SJSA1 (cell line): Measurements from ENCODE around the gene ZNF280C. TPM values are rescaled to one million over a fixed set of nuclear protein-coding genes. Genes with fewer than 3 reads are reported as not detected.

ENCODE experiments used
- DNase-seq, 2 experiments: peaks; one replicate each; pipeline ENCODE4 v3.0.0-alpha.2; 2015 to 2020; ENCODE audit warnings: low spot score in 2 of 2, low read depth in 1 of 2
- H3K27ac ChIP-seq: fragments of 250-450 bp; sonication (Bioruptor Pico); 2 replicates; pipeline ENCODE4 v1.5.1; 2020; ENCODE audit warnings: mild to moderate bottlenecking, moderate library complexity
- H3K27me3 ChIP-seq: fragments of 250-450 bp; sonication (Bioruptor Pico); replicated peaks from 2 replicates; pipeline ENCODE4 v1.5.1; 2020; ENCODE audit warnings: mild to moderate bottlenecking, moderate library complexity
- H3K36me3 ChIP-seq: fragments of 250-450 bp; sonication (Bioruptor Pico); 2 replicates; pipeline ENCODE4 v1.5.1; 2020; ENCODE audit warnings: mild to moderate bottlenecking
- H3K4me1 ChIP-seq: fragments of 250-450 bp; sonication (Bioruptor Pico); replicated peaks from 2 replicates; pipeline ENCODE4 v1.6.1; 2021; ENCODE audit warnings: mild to moderate bottlenecking
- H3K4me3 ChIP-seq: fragments of 250-450 bp; sonication (Bioruptor Pico); 2 replicates; pipeline ENCODE4 v1.5.1; 2020; ENCODE audit warnings: mild to moderate bottlenecking
- H3K9me3 ChIP-seq: fragments of 250-450 bp; sonication (Bioruptor Pico); replicated peaks from 2 replicates; pipeline ENCODE4 v1.5.1; 2020; ENCODE audit warnings: mild to moderate bottlenecking
- total RNA-seq: library from RNA; depleted of rRNA; stranded (reverse); fragments of >200 nt; shearing (Covaris generic); gene quantifications from 2 replicates; pipeline ENCODE4 v1.2.3, GENCODE V29; 2014; rRNA removed

ZNF280C gene, protein sequence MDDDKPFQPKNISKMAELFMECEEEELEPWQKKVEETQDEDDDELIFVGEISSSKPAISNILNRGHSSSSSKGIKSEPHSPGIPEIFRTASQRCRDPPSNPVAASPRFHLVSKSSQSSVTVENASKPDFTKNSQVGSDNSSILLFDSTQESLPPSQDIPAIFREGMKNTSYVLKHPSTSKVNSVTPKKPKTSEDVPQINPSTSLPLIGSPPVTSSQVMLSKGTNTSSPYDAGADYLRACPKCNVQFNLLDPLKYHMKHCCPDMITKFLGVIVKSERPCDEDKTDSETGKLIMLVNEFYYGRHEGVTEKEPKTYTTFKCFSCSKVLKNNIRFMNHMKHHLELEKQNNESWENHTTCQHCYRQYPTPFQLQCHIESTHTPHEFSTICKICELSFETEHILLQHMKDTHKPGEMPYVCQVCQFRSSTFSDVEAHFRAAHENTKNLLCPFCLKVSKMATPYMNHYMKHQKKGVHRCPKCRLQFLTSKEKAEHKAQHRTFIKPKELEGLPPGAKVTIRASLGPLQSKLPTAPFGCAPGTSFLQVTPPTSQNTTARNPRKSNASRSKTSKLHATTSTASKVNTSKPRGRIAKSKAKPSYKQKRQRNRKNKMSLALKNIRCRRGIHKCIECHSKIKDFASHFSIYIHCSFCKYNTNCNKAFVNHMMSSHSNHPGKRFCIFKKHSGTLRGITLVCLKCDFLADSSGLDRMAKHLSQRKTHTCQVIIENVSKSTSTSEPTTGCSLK
- 5.0 and 8.3 TPM in 2 replicates for total RNA-seq

DNA sequence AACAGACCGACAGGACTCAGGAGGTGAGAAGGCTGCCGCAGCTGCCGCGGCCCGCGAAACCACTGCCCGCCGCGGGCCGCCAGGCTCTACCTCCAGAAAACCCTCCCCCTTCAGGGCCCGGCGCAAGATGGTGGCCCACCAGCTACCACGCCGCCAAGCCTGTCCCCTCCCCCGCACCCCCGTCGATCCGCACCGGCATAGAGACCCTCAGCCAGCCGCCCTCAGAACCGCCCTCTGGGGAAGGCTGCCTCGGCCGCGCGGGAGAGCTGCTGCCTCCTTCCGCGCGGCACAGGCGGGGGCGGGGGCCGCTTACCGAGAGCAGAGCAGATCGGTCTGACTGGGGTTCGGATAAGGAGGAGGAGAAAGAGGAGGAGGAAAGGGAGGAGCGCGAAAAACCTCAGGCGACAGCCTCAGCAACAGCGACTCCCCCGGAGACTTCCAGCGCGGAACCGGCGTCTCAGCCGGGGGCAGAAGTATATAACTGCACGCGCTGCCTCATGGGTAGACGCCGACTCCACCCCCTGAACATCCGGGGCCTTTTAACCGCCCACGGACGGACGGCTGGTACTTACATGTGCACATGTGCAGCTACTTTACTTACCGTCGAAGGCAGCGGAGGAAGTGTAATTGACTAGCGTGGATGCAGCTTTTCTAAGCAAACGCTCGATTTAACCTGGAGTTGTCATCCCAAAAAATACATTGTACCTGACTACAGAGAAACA, at the start of gene ZNF280C:
ZNF280C (minus strand) TSS at position 451 of the 722 bp plus-strand sequence. CDS start 8,450 bp downstream, outside the sequence.
- H3K9me3 ChIP-seq, result no peaks in the 10 kb centered on the region

DNA sequence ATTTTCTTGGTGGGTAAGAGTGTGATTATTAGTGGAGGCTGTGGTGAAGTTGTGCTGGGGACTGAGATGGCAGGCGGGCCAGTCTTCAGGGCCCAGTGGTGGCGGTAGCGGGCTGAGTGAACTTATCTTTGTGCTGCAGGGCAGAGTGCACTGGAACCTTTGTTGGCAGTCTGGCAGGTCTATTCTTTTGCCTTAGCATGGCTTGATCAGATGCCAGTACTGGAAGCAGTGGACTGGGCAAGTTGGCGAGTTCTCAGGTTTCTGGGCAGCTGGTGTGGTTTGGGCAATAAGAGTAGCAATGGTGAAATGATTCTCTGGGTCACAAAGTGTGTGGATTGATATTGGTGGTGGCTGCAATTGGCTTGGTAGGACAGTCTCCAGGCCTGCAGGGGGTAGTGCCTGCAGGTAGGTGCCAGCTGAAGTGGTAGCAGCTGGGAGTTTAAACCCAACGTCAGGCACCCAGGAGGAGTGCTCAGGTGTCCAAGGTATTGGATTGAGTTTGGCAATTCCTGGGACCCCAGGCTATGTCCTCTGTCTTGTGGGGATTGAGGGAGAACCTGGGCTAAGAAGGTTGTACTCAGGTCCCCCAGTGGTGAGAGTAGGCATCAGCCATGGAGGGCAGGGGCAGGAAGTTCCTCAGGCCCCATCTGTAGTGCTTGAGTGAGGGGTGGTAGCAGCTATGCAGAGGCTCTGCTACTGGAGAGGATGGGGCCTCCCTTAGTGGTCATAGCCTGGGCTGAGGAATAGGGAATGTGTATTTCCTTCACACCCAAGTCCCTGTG, 36.1 kb upstream of the ZNF280C start:
- no peaks in the 10 kb centered on the region for H3K9me3 ChIP-seq
- H3K27ac ChIP-seq, result no peak overlapping the region
- H3K27me3 ChIP-seq, result no peaks in the 10 kb centered on the region
- H3K36me3 ChIP-seq, result no peaks in the 10 kb centered on the region
- DNase-seq, result no peak
- H3K4me3 ChIP-seq, result no peak overlapping the region
- no peaks in the 10 kb centered on the region for H3K4me1 ChIP-seq

More for the DNA sequence above, at the start of gene ZNF280C:
- no peaks in the 10 kb centered on the region for H3K36me3 ChIP-seq
- no peaks in the 10 kb centered on the region; the same call in 1 of the 2 replicates for H3K4me1 ChIP-seq
- peak within 1 kb of the TSS; percentile 64 for H3K27ac ChIP-seq
- peak within 1 kb of the TSS; percentile 68 for H3K4me3 ChIP-seq
- DNase-seq, result peak; percentile 90 to 93
- no peaks in the 10 kb centered on the region for H3K27me3 ChIP-seq

DNA sequence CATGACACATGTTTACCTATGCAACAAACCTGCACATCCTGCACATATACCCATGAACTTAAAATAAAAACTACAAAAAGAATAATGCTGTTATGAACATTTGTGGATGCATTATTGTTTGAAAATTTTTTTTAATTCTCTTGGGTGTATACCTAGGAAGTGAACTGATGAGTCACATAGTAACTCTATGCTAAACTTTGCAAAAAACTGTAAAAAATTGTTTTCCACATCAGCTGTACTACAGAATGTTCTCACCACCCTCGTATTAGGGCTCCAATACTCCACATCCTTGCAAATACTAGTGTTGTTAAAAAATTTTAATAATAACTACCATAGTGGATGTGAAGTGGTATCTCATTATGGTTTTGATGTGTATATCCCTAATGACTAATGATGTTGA, 33.3 kb upstream of the ZNF280C start:
- H3K36me3 ChIP-seq, result no peaks in the 10 kb centered on the region
- H3K27me3 ChIP-seq, result no peaks in the 10 kb centered on the region
- H3K9me3 ChIP-seq, result no peaks in the 10 kb centered on the region
- H3K27ac ChIP-seq, result no peak overlapping the region
- DNase-seq, result no peak
- H3K4me3 ChIP-seq, result no peak overlapping the region
- H3K4me1 ChIP-seq, result no peaks in the 10 kb centered on the region

DNA sequence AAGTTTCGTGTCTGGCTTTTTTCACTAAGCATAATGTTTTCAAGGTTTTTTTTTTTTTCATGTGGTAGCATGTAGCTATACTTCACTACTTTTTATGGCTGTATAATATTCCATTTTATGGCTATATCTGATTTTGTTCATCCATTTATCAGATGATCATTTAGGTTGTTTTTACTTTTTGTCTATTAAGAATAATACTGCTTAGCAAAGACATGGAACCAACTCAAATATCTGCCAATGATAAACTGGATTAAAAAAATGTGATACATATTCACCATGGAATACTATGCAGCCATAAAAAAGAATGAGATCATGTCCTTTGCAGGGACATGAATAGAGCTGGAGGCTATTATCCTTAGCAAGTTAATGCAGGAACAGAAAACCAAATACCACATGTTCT, 32.7 kb upstream of the ZNF280C start:
- Histone ChIP-seq H3K27me3 (no peaks in the 10 kb centered on the region), H3K4me3 (no peak overlapping the region), H3K27ac (no peak overlapping the region), H3K36me3 (no peaks in the 10 kb centered on the region), H3K4me1 (no peaks in the 10 kb centered on the region), H3K9me3 (no peaks in the 10 kb centered on the region)
- no peak for DNase-seq

DNA sequence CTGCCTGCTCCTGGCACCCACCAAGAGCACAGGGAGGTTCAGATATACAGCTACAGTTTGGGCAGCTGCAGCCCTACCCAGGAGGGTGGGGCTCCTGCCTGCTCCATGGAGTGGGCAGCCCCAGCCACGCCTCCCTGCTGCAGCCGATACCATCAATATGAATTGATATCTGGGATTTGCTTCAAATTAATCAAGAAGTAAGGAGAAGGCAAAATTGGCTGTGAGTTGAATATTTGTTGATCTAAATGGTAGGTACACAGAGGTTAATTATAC, 31.2 kb upstream of the ZNF280C start:
- H3K36me3 ChIP-seq, result no peaks in the 10 kb centered on the region
- H3K27ac ChIP-seq, result no peak overlapping the region
- H3K9me3 ChIP-seq, result no peaks in the 10 kb centered on the region
- no peaks in the 10 kb centered on the region for H3K27me3 ChIP-seq
- no peak for DNase-seq
- no peak overlapping the region for H3K4me3 ChIP-seq
- no peaks in the 10 kb centered on the region for H3K4me1 ChIP-seq

DNA sequence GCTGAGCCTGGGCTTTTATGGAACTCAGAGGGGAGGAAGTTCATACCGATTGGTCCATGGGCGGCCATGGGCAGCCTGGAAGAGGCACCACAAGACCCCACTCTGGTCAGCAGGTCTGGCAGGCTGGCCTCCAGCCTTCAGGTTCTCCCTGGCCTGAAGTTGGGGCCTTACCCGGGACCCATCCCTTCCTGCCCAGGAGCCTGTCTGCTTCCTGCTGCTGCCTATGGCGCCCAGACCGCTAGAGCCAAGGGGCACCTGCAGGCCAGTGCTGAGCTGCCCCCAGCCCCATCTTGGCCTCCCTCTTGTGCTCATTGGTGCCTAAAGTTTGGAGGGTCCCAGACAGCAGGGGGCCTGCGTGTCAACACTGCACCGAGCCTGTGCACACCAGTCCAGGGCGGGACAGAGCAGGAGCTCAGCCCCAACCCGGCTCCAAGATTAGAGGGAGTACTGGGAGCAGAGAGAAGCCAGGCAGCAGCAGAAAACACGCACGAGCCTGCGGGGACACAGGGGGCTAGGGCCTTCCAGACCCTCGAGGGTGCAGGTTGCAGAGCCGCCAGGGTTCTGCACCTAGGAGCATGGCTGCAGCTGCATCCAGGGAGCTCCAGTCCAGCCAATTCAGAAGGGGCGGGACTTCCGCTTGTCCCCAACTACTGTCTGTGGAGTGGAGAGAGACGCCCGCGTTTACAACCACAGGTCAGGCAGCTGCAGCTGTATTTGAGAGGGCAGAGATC, 30.7 kb upstream of the ZNF280C start:
- no peak overlapping the region for H3K4me3 ChIP-seq
- no peak for DNase-seq
- no peak overlapping the region for H3K27ac ChIP-seq
- no peaks in the 10 kb centered on the region for H3K4me1 ChIP-seq
- H3K36me3 ChIP-seq, result no peaks in the 10 kb centered on the region
- no peaks in the 10 kb centered on the region for H3K9me3 ChIP-seq
- no peaks in the 10 kb centered on the region for H3K27me3 ChIP-seq

DNA sequence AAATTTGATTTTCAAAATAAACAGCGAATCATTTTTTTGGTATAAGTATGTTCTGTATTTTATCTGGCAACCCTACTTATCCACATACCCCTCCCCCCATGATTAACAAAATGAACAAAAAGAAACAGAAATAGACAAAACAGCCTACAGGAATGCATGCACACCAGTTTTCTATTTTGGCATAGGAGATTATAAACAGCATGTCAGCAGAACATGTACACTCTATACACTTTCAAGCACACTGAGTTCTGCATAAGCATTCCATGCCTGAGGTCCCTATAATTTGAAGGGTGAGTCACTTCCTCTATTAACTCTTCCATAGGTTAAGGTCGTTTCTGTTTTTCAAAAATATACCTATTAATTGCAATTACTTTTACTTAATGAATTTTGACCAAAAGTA, 28.0 kb upstream of the ZNF280C start:
- no peaks in the 10 kb centered on the region for H3K27me3 ChIP-seq
- no peak overlapping the region for H3K4me3 ChIP-seq
- H3K36me3 ChIP-seq, result no peaks in the 10 kb centered on the region
- H3K27ac ChIP-seq, result no peak overlapping the region
- H3K4me1 ChIP-seq, result no peaks in the 10 kb centered on the region
- no peaks in the 10 kb centered on the region for H3K9me3 ChIP-seq
- DNase-seq, result no peak

DNA sequence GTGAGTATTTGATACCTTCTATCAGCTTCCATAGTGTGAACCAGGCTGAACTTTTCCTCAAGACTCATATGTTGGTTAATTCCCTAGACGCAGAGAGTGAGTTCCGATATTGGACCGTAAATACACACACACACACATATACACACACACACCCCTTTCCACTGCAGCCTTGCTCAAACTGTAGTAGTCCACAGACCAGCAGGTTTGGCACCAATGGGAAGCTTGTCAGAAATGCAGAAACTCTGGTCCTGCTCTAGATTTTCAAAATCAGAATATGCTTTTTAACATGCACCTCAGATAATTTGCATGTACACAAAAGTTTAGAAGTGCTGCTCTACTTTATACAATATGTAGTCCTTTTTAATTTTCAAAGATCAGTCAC, 27.6 kb upstream of the ZNF280C start:
- DNase-seq, result no peak

DNA sequence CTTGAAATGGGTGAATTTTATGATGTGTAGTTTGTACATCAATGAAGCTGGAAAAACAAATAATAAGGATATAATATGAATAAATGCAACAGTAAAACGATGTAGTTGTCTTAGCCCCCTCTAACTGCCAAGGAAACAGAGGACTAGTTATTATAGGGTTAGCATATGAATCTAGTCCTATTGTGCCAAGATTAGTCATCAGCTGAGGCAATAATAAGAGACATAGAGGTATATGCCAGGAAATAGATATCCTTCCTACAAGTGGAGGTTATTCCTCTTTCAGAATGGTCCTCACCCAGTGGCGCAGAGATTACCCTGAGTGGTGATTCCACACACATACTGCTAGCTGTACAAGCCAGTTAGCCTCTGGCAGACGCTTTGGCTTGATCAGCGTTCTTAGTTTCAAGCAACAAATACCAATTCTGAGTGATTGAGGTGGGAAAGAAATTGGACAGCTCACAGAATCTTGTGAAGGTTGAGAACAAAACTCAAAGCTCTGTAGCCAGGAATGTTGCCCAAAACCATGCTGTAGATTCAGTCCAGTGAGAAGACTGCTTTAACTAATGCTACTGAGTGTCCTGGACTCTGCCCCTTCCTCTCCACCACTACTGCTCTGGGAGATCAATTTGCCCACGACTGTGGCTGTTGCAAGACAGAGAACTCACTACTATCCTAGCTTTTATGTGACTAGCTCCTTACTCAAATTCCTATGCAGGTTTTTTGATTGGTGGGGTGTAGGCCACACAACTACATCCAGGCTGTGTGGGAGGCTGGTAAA, 27.0 kb upstream of the ZNF280C start:
- Histone ChIP-seq H3K9me3 (no peaks in the 10 kb centered on the region), H3K36me3 (no peaks in the 10 kb centered on the region), H3K27ac (no peak overlapping the region), H3K4me3 (no peak overlapping the region), H3K27me3 (no peaks in the 10 kb centered on the region), H3K4me1 (no peaks in the 10 kb centered on the region)
- no peak for DNase-seq

More for the DNA sequence above, 27.6 kb upstream of the ZNF280C start:
- Histone ChIP-seq H3K27ac (no peak overlapping the region), H3K4me1 (no peaks in the 10 kb centered on the region), H3K9me3 (no peaks in the 10 kb centered on the region), H3K36me3 (no peaks in the 10 kb centered on the region), H3K27me3 (no peaks in the 10 kb centered on the region), H3K4me3 (no peak overlapping the region)

DNA sequence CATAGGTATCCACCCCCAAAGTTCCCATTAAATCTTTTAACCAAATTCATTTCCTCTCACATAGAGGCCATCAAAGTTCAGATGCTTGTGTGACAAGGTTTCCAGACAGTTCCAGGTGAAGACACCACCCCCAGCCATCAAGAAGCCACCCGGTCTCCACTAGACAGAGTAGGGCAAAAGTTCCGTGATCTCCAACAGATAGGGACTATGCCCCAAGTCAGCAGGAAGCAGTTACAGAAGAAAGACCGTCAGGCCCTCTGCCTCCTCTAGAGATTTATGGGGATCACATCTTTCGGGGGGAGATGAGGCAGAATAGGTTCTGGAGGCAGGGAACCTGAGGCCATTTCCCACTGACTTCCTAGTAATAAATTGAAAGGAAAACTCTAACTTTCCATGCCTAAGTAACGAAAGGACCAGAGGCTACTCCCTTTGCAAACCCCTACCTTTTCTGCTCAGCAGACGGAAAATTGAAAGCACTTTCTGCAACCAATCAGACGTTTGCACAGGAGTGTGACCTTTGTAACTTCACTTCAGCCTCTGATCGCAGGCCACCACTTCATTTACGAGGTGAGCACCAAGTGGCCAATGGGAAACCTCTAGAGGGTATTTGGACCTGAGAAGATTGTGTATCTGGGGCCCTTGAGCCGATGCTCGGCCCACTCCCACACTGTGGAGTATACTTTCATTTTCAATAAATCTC, 18.5 kb upstream of the ZNF280C start:
- Histone ChIP-seq H3K9me3 (no peaks in the 10 kb centered on the region), H3K4me1 (no peaks in the 10 kb centered on the region), H3K4me3 (no peak overlapping the region), H3K36me3 (no peaks in the 10 kb centered on the region), H3K27ac (no peak overlapping the region), H3K27me3 (no peaks in the 10 kb centered on the region)
- DNase-seq, result no peak

DNA sequence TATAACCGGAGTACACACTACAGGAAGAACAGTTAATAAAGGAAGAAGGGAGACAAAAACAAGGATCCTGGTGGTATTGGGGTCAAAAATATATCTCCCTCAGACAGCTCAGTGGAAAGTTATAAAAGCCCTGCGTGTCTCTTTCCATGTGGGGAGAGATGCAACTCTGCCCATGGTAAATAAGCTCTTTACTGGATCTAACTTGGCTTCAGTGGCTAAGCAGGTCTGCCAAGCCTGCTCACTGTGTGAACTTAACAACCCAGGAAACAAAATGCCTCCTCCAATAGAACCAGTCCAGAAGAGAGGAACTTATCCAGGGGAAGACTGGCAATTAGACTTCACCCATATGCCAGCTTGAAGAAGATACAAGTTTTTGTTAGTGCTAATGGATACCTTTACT, 17.0 kb upstream of the ZNF280C start:
- H3K27me3 ChIP-seq, result no peaks in the 10 kb centered on the region
- H3K36me3 ChIP-seq, result no peaks in the 10 kb centered on the region
- no peak overlapping the region for H3K27ac ChIP-seq
- no peak overlapping the region for H3K4me3 ChIP-seq
- no peaks in the 10 kb centered on the region for H3K4me1 ChIP-seq
- no peak for DNase-seq
- no peaks in the 10 kb centered on the region for H3K9me3 ChIP-seq

DNA sequence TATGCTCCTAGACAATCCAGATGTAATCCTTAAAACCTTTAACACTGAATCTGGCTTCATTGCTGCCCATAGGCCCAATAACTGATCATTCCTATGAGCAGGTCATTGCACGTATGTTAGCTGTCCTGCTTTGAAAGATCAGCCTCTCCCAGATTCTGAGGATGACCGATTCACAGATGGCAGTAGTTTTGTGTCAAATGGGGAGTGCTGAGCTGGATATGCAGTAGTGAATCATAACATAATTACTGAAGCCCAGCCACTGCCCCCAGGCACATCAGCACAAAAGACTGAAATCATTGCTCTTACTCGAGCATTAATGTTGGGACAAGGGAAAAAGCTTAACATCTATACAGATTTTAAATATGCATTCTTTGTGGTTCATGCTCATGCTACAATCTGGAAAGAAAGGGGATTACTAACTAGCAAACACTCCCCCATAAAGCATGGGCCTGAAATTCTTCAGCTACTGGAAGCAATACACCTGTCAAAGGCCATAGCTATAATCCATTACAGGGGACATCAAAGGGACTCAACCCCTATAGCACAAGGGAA, 16.4 kb upstream of the ZNF280C start:
- Histone ChIP-seq H3K4me1 (no peaks in the 10 kb centered on the region), H3K4me3 (no peak overlapping the region), H3K27me3 (no peaks in the 10 kb centered on the region), H3K9me3 (no peaks in the 10 kb centered on the region), H3K36me3 (no peaks in the 10 kb centered on the region), H3K27ac (no peak overlapping the region)
- no peak for DNase-seq
